SK-N-MC (cell line): ENCODE data around the gene THG1L.
A peak's percentile ranks its signal among the peaks of the same experiment; 100 is the strongest.
"Not testable (repeated sequence)": the region's sequence is repeated elsewhere in the genome, so short reads cannot be mapped to it uniquely, and the experiment has no call there.

Source experiments
- DNase-seq: peaks from one replicate; pipeline ENCODE4 v3.0.0-alpha.2; 2011; ENCODE audit warnings: low read depth, low spot score
- H3K27ac ChIP-seq: fragments of 200-600 bp; sonication (generic); 2 replicates; pipeline ENCODE4 v1.5.1; 2016; ENCODE audit warnings: mixed run types
- H3K36me3 ChIP-seq: fragments of 200-600 bp; sonication (generic); 2 replicates; pipeline ENCODE4 v1.6.1; 2017; ENCODE audit warnings: antibody characterized with exemption, low read length, mixed read lengths; ENCODE audit not compliant: insufficient read depth
- H3K4me3 ChIP-seq: fragments of 200-600 bp; sonication (generic); 2 replicates; pipeline ENCODE4 v1.5.1; 2016
- H3K9ac ChIP-seq: fragments of 200-600 bp; sonication (generic); 2 replicates; pipeline ENCODE4 v1.8.0; 2017; ENCODE audit warnings: mixed run types, mixed read lengths; ENCODE audit not compliant: insufficient read length
- H3K9me3 ChIP-seq: fragments of 200-600 bp; sonication (generic); 2 replicates; pipeline ENCODE4 v1.6.1; 2017; ENCODE audit warnings: low read depth, mild to moderate bottlenecking, antibody characterized with exemption, low read length, moderate library complexity, mixed read lengths
- EZH2 ChIP-seq: fragments of 200-600 bp; sonication (generic); IDR thresholded peaks from one replicate; pipeline ENCODE4 v1.6.1; 2017; ENCODE audit warnings: antibody characterized with exemption
- FOXP2 ChIP-seq: optimal IDR thresholded peaks from 2 replicates; pipeline ENCODE3; 2011; ENCODE audit warnings: mild to moderate bottlenecking, moderate library complexity; ENCODE audit not compliant: insufficient read depth; ENCODE audit errors: extremely low read length, control extremely low read depth
- POLR2AphosphoS5 ChIP-seq: IDR thresholded peaks from 2 replicates; pipeline ENCODE4 v1.6.1; 2012; ENCODE audit warnings: mild to moderate bottlenecking, low read depth, low read length, borderline replicate concordance

Gene THG1L

DNA sequence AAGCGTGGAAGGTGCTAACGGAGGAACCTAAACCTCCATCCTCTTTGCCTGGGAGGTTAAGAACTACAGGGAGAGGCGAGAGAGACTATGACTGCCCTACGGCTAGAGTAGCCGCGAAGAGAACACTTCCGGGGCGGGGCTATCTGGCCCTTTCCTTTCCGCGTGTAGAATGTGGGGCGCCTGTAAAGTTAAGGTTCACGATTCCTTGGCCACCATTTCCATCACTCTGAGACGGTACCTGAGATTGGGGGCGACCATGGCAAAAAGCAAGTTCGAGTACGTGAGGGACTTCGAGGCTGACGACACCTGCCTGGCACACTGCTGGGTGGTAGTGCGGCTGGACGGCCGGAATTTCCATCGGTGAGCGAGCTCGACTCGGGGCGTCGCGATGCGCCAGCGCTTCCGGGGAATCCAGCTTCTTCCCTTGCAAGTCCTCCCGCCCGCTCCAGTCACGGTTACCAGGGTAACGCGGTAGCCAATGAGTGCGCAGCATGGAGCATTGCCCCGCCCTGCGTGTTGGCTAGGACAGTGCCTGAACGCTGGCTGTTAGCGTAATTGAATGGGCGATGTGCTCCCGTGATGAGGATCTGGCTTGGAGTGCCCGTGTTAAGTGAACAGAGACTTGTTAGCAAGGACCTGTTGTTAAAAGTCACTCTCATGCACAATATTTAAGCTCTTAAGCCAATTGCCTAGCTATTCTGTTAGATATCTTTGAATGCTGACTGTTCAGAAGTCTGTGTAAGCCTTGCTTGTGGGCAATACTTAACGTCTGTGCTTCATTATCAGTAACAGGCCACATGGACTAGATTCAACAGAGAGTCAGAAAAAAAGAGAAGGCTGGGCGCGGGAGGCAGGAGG is at the start of gene THG1L:
TSS of gene THG1L (plus strand) at position 149 of the 858 bp plus-strand sequence. CDS start at position 170, 21 bp downstream.
- H3K27ac ChIP-seq = peak within 1 kb of the TSS; percentile 85; the same call in 1 of the 2 replicates

DNA sequence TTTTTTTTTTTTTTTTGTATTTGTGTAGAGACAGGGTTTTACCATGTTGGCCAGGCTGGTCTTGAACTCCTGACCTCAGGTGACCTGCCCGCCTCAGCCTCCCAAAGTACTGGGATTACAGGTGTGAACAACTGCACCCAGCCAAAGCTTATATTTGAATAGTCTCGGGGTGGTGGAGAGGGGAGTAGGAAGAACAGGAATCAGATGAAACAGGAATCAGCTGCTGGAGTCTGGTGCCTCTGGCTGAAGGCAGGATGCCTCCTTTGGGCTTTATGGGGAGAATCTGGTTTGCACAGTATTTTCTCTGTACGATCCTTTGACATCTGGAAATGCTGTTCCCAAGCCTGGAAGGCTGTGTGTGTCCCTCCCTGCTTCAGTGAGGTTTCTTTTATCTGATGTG is 49.0 kb upstream of the THG1L start:
- Histone ChIP-seq H3K9me3 (no peaks in the 10 kb centered on the region), H3K4me3 (no peak overlapping the region), H3K9ac (no peak overlapping the region), H3K27ac (no peak overlapping the region), H3K36me3 (no peaks in the 10 kb centered on the region)
- TF ChIP-seq FOXP2 = no peak
- no peak for TF ChIP-seq EZH2
- no peak for TF ChIP-seq POLR2AphosphoS5
- DNase-seq = no peak

More for the DNA sequence above, at the start of gene THG1L:
- Histone ChIP-seq H3K36me3 (peaks cover 21% of the 10 kb centered on the region), H3K9me3 (no peaks in the 10 kb centered on the region), H3K9ac (peak within 1 kb of the TSS; percentile 87), H3K4me3 (peak within 1 kb of the TSS; percentile 96)
- no peak for TF ChIP-seq EZH2
- peak; percentile 92 for TF ChIP-seq POLR2AphosphoS5
- no peak for TF ChIP-seq FOXP2
- DNase-seq = peak; percentile 87

DNA sequence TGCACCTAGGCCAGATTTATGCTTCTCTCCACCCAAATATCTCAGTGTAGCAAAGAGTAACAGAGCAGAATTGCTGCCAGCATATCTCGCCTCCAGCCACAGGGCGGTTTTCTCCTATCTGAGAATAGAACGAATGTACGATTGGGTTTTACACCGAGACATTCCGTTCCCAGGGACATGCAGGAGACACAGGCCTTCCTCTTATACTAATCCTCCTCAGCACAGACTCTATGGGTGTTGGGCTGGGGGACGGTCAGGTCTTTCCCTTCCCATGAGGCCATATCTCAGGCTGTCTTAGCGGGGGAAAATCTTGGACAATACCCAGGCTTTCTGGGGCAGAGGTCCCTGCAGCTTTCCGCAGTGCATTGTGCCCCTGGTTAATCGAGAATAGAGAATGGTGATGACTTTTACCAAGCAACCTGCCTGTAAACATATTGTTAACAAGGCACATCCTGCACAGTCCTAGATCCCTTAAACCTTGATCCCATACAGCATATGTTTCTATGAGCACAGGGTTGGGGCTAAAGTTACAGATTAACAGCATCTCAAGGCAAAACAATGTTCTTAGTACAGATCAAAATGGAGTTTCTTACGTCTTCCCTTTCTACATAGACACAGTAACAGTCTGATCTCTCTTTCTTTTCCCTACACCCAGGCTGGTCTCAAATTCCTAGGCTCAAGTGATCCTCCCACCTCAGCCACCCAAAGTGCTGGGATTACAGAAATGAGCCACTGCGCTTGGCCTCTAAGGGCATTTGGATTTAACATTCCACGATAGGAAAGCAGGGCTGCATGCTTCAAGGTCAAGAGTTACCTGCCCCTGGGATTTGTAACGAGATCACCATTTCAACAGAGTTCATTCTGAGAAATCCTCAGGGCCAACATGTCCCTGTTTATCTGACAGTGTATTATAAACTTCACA is 44.7 kb upstream of the THG1L start:
- H3K4me3 ChIP-seq, DNase-seq, H3K9ac ChIP-seq, H3K9me3 ChIP-seq, H3K36me3 ChIP-seq, H3K27ac ChIP-seq: not testable (repeated sequence)

DNA sequence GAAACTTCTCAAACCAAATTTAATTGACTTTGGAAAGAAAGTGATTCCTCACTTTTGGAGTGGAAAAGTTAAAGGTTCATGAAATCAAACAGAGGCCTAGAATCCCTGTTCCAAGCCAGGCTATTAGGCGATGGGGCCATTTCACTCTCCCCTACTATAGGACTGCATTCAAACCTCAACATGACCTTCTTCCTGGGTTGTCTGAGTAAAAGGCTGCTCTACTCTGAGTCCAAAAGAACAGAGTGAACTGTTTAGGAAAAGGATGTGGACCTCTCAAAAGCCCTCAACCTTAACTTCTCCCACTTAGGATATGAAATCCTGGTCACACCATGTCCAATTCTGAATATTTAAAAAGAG is 44.0 kb upstream of the THG1L start:
- no peaks in the 10 kb centered on the region for H3K36me3 ChIP-seq
- DNase-seq = no peak
- no peak overlapping the region for H3K9ac ChIP-seq
- TF ChIP-seq FOXP2 (no peak), EZH2 (no peak), POLR2AphosphoS5 (no peak)
- H3K4me3 ChIP-seq = no peak overlapping the region
- H3K9me3 ChIP-seq = no peaks in the 10 kb centered on the region
- no peak overlapping the region for H3K27ac ChIP-seq

DNA sequence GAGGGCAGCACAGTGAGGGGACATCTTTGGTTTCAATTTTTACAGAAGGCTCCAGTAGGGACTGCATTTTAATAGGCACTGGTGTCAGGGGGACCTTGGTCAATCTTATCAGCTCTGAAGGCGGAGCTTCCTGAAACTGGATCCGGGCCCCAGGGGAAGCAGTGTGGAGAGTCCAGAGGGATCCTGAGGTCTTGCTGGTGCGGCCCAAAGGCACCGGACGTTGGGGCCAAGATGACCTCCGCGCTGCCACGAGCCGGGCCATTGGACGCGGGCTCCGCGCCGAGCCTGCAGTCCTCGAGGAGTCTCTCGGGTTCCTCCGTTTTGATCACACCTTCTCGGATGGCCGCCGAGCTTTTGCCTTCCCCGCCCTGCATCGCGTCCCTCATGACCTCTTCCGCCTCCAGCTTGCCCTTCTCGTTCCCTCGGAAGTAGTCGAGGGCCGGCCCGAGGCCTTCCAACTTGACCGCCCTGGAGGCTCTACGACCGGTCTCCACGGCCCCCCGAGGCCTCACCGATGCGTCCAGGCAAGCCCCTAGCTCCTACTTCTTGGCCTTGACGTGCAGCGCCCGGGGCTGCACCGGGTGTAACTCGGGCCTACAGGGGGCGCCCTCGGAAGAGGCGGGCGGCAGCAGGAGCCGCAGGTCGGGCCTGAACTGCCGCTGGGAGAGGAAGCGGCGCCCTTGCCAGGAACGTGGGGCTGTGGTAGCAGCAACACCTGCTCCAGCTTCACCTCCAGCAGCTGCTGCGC is 41.1 kb upstream of the THG1L start:
- no peaks in the 10 kb centered on the region for H3K36me3 ChIP-seq
- no peak overlapping the region for H3K27ac ChIP-seq
- H3K9ac ChIP-seq = no peak overlapping the region
- DNase-seq = no peak
- H3K9me3 ChIP-seq = no peaks in the 10 kb centered on the region
- TF ChIP-seq FOXP2 (no peak), POLR2AphosphoS5 (no peak), EZH2 (no peak)
- no peak overlapping the region for H3K4me3 ChIP-seq

DNA sequence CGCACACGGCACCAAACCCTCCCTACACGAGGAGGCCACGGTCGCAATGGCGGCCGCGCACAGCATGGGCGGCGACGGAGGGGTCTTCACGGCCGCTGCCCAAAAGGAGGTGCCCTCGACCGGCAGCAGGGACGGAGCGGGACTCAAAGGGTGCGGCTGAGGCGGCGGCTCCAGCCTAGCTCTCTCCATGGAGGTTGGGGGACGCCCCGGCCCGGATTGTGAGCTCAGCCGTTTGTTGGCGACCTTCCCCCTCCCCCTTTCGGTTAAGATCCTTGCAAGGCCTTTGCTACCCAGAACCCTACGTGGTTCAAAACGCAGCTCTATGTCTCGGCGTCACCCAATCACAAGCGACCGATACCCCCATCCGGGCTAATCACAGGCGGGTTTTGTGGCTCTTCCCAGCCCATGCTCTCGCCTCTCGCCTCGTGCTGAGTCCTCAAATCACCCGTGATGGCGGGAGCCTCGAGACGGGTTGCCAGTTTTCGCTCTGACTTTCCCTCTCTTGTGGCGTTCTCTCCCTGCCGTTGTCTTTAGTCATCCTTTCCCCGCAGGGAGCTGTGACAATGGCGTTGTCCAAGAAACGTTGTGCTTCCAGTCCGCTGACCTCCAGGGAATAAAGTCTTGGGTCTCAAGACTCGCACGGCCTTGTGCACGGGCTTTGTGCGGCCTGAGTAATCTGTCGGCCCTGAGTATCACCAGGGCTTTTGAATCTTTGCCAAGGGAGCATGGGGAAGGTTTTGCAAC is 40.4 kb upstream of the THG1L start:
- Histone ChIP-seq H3K9me3 (no peaks in the 10 kb centered on the region), H3K9ac (no peak overlapping the region), H3K36me3 (no peaks in the 10 kb centered on the region), H3K27ac (no peak overlapping the region), H3K4me3 (no peak overlapping the region)
- DNase-seq = no peak
- TF ChIP-seq POLR2AphosphoS5 (no peak), FOXP2 (no peak)

DNA sequence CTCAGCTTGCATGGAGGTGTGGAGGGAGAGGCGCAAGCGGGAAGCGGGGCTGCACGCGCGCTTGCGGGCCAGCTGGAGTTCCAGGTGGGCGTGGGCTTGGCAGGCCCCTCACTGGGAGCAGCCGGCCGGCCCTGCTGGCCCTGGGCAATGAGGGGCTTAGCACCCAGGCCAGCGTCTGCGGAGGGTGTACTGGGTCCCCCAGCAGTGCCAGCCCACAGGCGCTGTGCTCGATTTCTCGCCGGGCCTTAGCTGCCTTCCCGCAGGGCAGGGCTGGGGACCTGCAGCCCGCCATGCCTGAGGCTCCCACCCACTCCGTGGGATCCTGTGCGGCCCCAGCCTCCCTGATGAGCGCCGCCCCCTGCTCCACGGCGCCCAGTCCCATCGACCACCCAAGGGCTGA is 37.4 kb upstream of the THG1L start:
- H3K9me3 ChIP-seq, H3K4me3 ChIP-seq, DNase-seq, H3K9ac ChIP-seq, H3K36me3 ChIP-seq, H3K27ac ChIP-seq: not testable (repeated sequence)

DNA sequence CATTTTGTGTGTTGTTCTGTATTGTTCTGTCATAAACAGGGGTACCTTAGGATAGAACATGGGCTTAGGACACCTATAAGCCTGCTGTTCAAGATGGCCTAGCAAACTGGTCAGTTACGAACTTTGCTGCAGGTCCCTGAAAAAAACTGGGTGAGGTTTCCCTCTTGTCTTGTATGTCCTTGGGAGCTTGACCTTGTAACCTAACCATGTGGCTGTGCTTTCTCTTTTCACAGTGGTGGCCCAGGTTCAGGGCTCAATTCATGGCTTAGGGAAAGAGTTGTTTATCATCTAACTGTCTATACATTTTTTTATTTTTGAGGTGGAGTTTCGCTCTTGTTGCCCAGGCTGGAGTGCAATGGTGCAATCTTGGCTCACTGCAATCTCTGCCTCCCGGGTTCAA is 35.1 kb upstream of the THG1L start:
- not testable (repeated sequence) for H3K27ac ChIP-seq, DNase-seq, H3K36me3 ChIP-seq, H3K9me3 ChIP-seq, H3K4me3 ChIP-seq, H3K9ac ChIP-seq

DNA sequence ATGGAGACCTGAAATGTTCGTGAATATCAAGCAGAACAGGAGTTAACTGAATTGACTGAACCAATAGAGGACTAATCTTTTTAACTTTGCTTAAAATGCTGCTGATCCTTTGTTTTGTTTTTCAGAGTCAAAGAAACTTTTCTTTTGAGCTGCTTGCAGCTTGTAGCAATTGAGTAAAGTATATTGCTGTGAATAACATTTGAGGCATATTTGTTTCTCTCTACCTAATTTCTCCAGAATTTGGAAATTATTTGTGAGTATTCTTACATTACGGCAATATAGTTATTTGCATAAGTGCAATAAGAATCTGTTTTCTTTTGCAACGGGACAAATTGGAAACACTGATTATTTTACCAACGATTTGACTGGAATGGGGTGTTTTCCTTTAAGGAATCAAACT is 32.5 kb upstream of the THG1L start:
- H3K4me3 ChIP-seq, DNase-seq, H3K36me3 ChIP-seq, H3K9me3 ChIP-seq, H3K9ac ChIP-seq, H3K27ac ChIP-seq: not testable (repeated sequence)
